Panc1 (cell line): Measurements from ENCODE around the gene IAPP. TPM values are rescaled to one million over a fixed set of nuclear protein-coding genes. Genes with fewer than 3 reads are reported as not detected.
"Not testable (repeated sequence)": the region's sequence is repeated elsewhere in the genome, so short reads cannot be mapped to it uniquely, and the experiment has no call there.

Experiments used
- ATAC-seq: fragments of 200-7000 bp; cut with Tn5 transposase; 2 replicates; pipeline ENCODE4 v1.9.1; 2020; ENCODE audit warnings: mild to moderate bottlenecking, moderate library complexity
- BruUV-seq: library from RNA; stranded (reverse); fragments of 400-500 nt; replicated peaks from 2 replicates; lab custom pipeline; 2021; lab: Mats Ljungman, UMichigan
- CTCF ChIA-PET: fragments of 300-600 bp; sonication (Branson Sonifier 250); formaldehyde crosslinking; loops from one replicate; lab custom pipeline; 2022; ENCODE audit warnings: antibody characterized with exemption; lab: Charles Lee
- POLR2A ChIA-PET: fragments of 300-600 bp; sonication (Branson Sonifier 250); formaldehyde crosslinking; loops from one replicate; lab custom pipeline; 2022; ENCODE audit warnings: antibody characterized with exemption; lab: Charles Lee
- DNase-seq: peaks from one replicate; pipeline ENCODE4 v3.0.0-alpha.2; 2010; ENCODE audit warnings: low read depth, low spot score
- H3K27ac ChIP-seq: 2 replicates; pipeline ENCODE4 v1.5.1; 2011; ENCODE audit warnings: mild to moderate bottlenecking, low read length, inconsistent platforms
- H3K27me3 ChIP-seq: fragments of 200-500 bp; sonication (Bioruptor generic); 2 replicates; pipeline ENCODE4 v1.6.0; 2014; ENCODE audit warnings: low read length, inconsistent platforms; ENCODE audit not compliant: control insufficient read depth, insufficient read depth
- H3K36me3 ChIP-seq: fragments of 200-500 bp; sonication (Bioruptor generic); 2 replicates; pipeline ENCODE4 v1.5.1; 2014; ENCODE audit warnings: inconsistent platforms, mild to moderate bottlenecking, low read length, moderate library complexity; ENCODE audit not compliant: control insufficient read depth, insufficient read depth
- H3K4me1 ChIP-seq: 2 replicates; pipeline ENCODE4 v1.5.1; 2011; ENCODE audit warnings: inconsistent platforms, mild to moderate bottlenecking, low read length, moderate library complexity; ENCODE audit not compliant: control insufficient read depth, insufficient read depth
- H3K4me3 ChIP-seq, 2 experiments: 2 replicates each; pipeline ENCODE4 v1.5.1; 2011 to 2012; ENCODE audit warnings: low read depth in 2 of 2, low read length in 2 of 2, mild to moderate bottlenecking in 2 of 2, inconsistent platforms in 1 of 2, moderate library complexity in 1 of 2
- H3K9me3 ChIP-seq: fragments of 200-500 bp; sonication (Bioruptor generic); 2 replicates; pipeline ENCODE4 v1.5.1; 2014; ENCODE audit warnings: low read depth, mild to moderate bottlenecking, inconsistent platforms, low read length, moderate library complexity; ENCODE audit not compliant: control insufficient read depth, insufficient read depth
- CTCF ChIP-seq: fragments of 450-650 bp; IDR thresholded peaks from 2 replicates; pipeline ENCODE4 v1.5.1; 2017; ENCODE audit warnings: mild to moderate bottlenecking
- POLR2AphosphoS5 ChIP-seq: IDR thresholded peaks from 2 replicates; pipeline ENCODE4 v1.6.1; 2012; ENCODE audit warnings: mild to moderate bottlenecking, low read depth, low read length, moderate library complexity
- REST ChIP-seq, 2 experiments: IDR thresholded peaks; 2 replicates each; pipeline ENCODE4 v1.6.1; 2011 to 2012; ENCODE audit warnings: low read depth in 2 of 2, control low read depth in 1 of 2, low read length in 1 of 2, mild to moderate bottlenecking in 1 of 2, moderate library complexity in 1 of 2; ENCODE audit not compliant: insufficient read depth in 1 of 2
- SIN3A ChIP-seq: IDR thresholded peaks from 2 replicates; pipeline ENCODE4 v1.6.1; 2012; ENCODE audit warnings: low read depth, mild to moderate bottlenecking, low read length, moderate library complexity, borderline replicate concordance; ENCODE audit not compliant: insufficient read depth
- TCF7L2 ChIP-seq: IDR thresholded peaks from 2 replicates; pipeline ENCODE4 v1.6.1; 2011; ENCODE audit warnings: mild to moderate bottlenecking, low read depth, low read length, inconsistent platforms
- in situ Hi-C: cut with HindIII; loops from 2 replicates; pipeline ENCODE4 v1.10.0; 2016; ENCODE audit warnings: low sequenced_read_pairs, low pct_unique_long_range_greater_than_20kb
- intact Hi-C: fragments of 100-400 bp; cut with micrococcal nuclease; formaldehyde crosslinking; loops from one replicate; pipeline ENCODE4 v1.10.0; 2022; ENCODE audit not compliant: unreplicated experiment
- total RNA-seq: library from RNA; stranded (reverse); gene quantifications from one replicate; pipeline ENCODE4 v1.2.1, GENCODE V29; 2021; ENCODE audit not compliant: unreplicated experiment

IAPP gene
- total RNA-seq, 1 experiment from 2014 or later = not detected

GRCh38 chr12:21387174-21387573 lies 14.5 kb downstream of the IAPP start:
- POLR2A ChIA-PET = no interaction called here
- in situ Hi-C loops (no loop called here), intact Hi-C loops (no loop called here)
- H3K27ac ChIP-seq = no peak overlapping the region
- no peaks in the 10 kb centered on the region for H3K9me3 ChIP-seq
- H3K27me3 ChIP-seq = no peaks in the 10 kb centered on the region
- no TSS peak for BruUV-seq
- DNase-seq = no peak
- TF ChIP-seq POLR2AphosphoS5 (no peak), CTCF (no peak), SIN3A (no peak), REST (IDR thresholded peaks at IDR 0.05; ENCODE audit: insufficient read depth in 1 of 2, low read depth in 2 of 2, low read length in 1 of 2) (no peak), TCF7L2 (no peak)
- H3K4me1 ChIP-seq = no peaks in the 10 kb centered on the region
- ATAC-seq = no peak
- H3K4me3 ChIP-seq = no peak overlapping the region
- CTCF ChIA-PET = no interaction called here
- H3K36me3 ChIP-seq = no peaks in the 10 kb centered on the region

- no peak overlapping the region for H3K4me3 ChIP-seq
- H3K4me1 ChIP-seq = no peaks in the 10 kb centered on the region
- no peaks in the 10 kb centered on the region for H3K36me3 ChIP-seq
- no TSS peak for BruUV-seq
- intact Hi-C loops (no loop called here), in situ Hi-C loops (no loop called here)
- no peaks in the 10 kb centered on the region for H3K9me3 ChIP-seq
- ATAC-seq (no peak), DNase-seq (no peak)
- POLR2A ChIA-PET = no interaction called here
- H3K27me3 ChIP-seq = no peaks in the 10 kb centered on the region
- TF ChIP-seq CTCF = no peak
- TF ChIP-seq REST (IDR thresholded peaks at IDR 0.05; ENCODE audit: insufficient read depth in 1 of 2, low read depth in 2 of 2, low read length in 1 of 2) = no peak
- no peak for TF ChIP-seq TCF7L2
- TF ChIP-seq POLR2AphosphoS5 = no peak
- no peak for TF ChIP-seq SIN3A
- CTCF ChIA-PET = no interaction called here
- H3K27ac ChIP-seq = no peak overlapping the region
These were observed 19.7 kb downstream of the IAPP start for GRCh38 chr12:21392384-21392783.

GRCh38 chr12:21394828-21395626 lies 22.3 kb downstream of the IAPP start:
- in situ Hi-C loops, H3K4me3 ChIP-seq, H3K4me1 ChIP-seq, BruUV-seq, POLR2A ChIA-PET, DNase-seq, H3K27me3 ChIP-seq, H3K27ac ChIP-seq, H3K9me3 ChIP-seq, H3K36me3 ChIP-seq, ATAC-seq, CTCF ChIA-PET, intact Hi-C loops: not testable (repeated sequence)
